DND-41 (cell line): Measurements from ENCODE around the gene TAGLN2.

Experiments
- ATAC-seq: fragments of 200-7000 bp; cut with Tn5 transposase; 3 replicates; pipeline ENCODE4 v1.9.1; 2021; ENCODE audit warnings: low read depth; ENCODE audit not compliant: insufficient read depth
- DNase-seq: peaks from one replicate; pipeline ENCODE4 v3.0.0-alpha.2; 2020
- H2AFZ ChIP-seq: 2 replicates; pipeline ENCODE4 v1.6.0; 2012; ENCODE audit warnings: low read depth, low read length
- H3K27ac ChIP-seq: 2 replicates; pipeline ENCODE4 v1.5.1; 2012; ENCODE audit warnings: low read length, inconsistent platforms
- H3K27me3 ChIP-seq: fragments of 200-600 bp; sonication (generic); 2 replicates; pipeline ENCODE4 v1.6.0; 2012; ENCODE audit warnings: low read length, mild to moderate bottlenecking, inconsistent platforms; ENCODE audit not compliant: insufficient read depth, poor library complexity
- H3K36me3 ChIP-seq: 2 replicates; pipeline ENCODE4 v1.5.1; 2012; ENCODE audit warnings: low read length, inconsistent platforms; ENCODE audit not compliant: insufficient read depth
- H3K4me1 ChIP-seq: 2 replicates; pipeline ENCODE4 v1.5.1; 2012; ENCODE audit warnings: mild to moderate bottlenecking, low read length; ENCODE audit not compliant: insufficient read depth
- H3K4me2 ChIP-seq: 2 replicates; pipeline ENCODE4 v1.6.0; 2012; ENCODE audit warnings: mild to moderate bottlenecking, moderate library complexity, low read length, inconsistent platforms; ENCODE audit not compliant: insufficient read depth
- H3K4me3 ChIP-seq, 2 experiments: fragments of 200-600 bp in 1 of 2; shearing (Covaris generic) in 1 of 2; 2 replicates each; pipeline ENCODE4 v1.5.1; 2012 to 2016; ENCODE audit warnings: inconsistent platforms in 2 of 2, low read length in 2 of 2, mild to moderate bottlenecking in 2 of 2, low read depth in 1 of 2, moderate library complexity in 1 of 2
- H3K79me2 ChIP-seq: 2 replicates; pipeline ENCODE4 v1.6.0; 2012; ENCODE audit warnings: low read length, inconsistent platforms; ENCODE audit not compliant: insufficient read depth
- H3K9ac ChIP-seq: 2 replicates; pipeline ENCODE4 v1.6.0; 2012; ENCODE audit warnings: low read depth, mild to moderate bottlenecking, inconsistent platforms, low read length, moderate library complexity
- H3K9me3 ChIP-seq: 2 replicates; pipeline ENCODE4 v1.5.1; 2012; ENCODE audit warnings: low read length, moderate library complexity, mild to moderate bottlenecking, inconsistent platforms; ENCODE audit not compliant: insufficient read depth, severe bottlenecking
- H4K20me1 ChIP-seq: 2 replicates; pipeline ENCODE4 v1.6.0; 2012; ENCODE audit warnings: low read length; ENCODE audit not compliant: insufficient read depth
- CTCF ChIP-seq: IDR thresholded peaks from 2 replicates; pipeline ENCODE4 v1.5.1; 2012; ENCODE audit warnings: borderline replicate concordance, low read length, moderate library complexity, mild to moderate bottlenecking; ENCODE audit not compliant: poor library complexity, severe bottlenecking; ENCODE audit errors: extremely low read depth
- EZH2 ChIP-seq: IDR thresholded peaks from 3 replicates; pipeline ENCODE4 v1.6.1; 2012; ENCODE audit warnings: borderline replicate concordance, low read depth, mild to moderate bottlenecking, moderate library complexity, low read length, inconsistent platforms; ENCODE audit not compliant: severe bottlenecking

Gene TAGLN2

GRCh38 chr1:159913451-159914192 lies 11.7 kb downstream of the TAGLN2 start:
- no peak for TF ChIP-seq EZH2
- no peak for TF ChIP-seq CTCF
- Histone ChIP-seq H3K27ac (no peak overlapping the region), H2AFZ (no peak overlapping the region), H3K36me3 (peaks cover 19% of the 10 kb centered on the region), H4K20me1 (peaks cover 3% of the 10 kb centered on the region; the same call in 1 of the 2 replicates), H3K4me3 (no peak overlapping the region), H3K79me2 (no peaks in the 10 kb centered on the region), H3K4me1 (peaks cover 17% of the 10 kb centered on the region), H3K9me3 (no peaks in the 10 kb centered on the region), H3K4me2 (no peak overlapping the region), H3K9ac (no peak overlapping the region), H3K27me3 (no peaks in the 10 kb centered on the region)
- ATAC-seq: no peak
- no peak for DNase-seq

GRCh38 chr1:159911326-159912070 lies 13.8 kb downstream of the TAGLN2 start:
- H2AFZ ChIP-seq: no peak overlapping the region

GRCh38 chr1:159908031-159908940 lies 17.0 kb downstream of the TAGLN2 start:
- TF ChIP-seq EZH2 (no peak), CTCF (no peak)
- no peak overlapping the region for H3K9ac ChIP-seq
- no peak overlapping the region for H3K4me3 ChIP-seq
- H2AFZ ChIP-seq: no peak overlapping the region
- no peak overlapping the region for H3K4me2 ChIP-seq
- no peak for DNase-seq
- H3K79me2 ChIP-seq: no peaks in the 10 kb centered on the region
- H3K36me3 ChIP-seq: no peaks in the 10 kb centered on the region
- no peak for ATAC-seq
- no peaks in the 10 kb centered on the region for H4K20me1 ChIP-seq
- no peaks in the 10 kb centered on the region for H3K9me3 ChIP-seq
- no peak overlapping the region for H3K27ac ChIP-seq
- peaks cover 17% of the 10 kb centered on the region for H3K4me1 ChIP-seq
- no peaks in the 10 kb centered on the region for H3K27me3 ChIP-seq

More at GRCh38 chr1:159911326-159912070, 13.8 kb downstream of the TAGLN2 start:
- ATAC-seq (no peak), DNase-seq (no peak)
- Histone ChIP-seq H3K36me3 (peaks cover 3% of the 10 kb centered on the region; the same call in 1 of the 2 replicates), H3K79me2 (no peaks in the 10 kb centered on the region), H3K27me3 (no peaks in the 10 kb centered on the region), H4K20me1 (no peaks in the 10 kb centered on the region), H3K4me1 (peaks cover 17% of the 10 kb centered on the region), H3K9ac (no peak overlapping the region), H3K9me3 (no peaks in the 10 kb centered on the region), H3K4me2 (no peak overlapping the region), H3K27ac (no peak overlapping the region; the same call in 1 of the 2 replicates), H3K4me3 (no peak overlapping the region)
- TF ChIP-seq CTCF: no peak
- TF ChIP-seq EZH2: no peak
